GM19395 (cell line): Measurements from ENCODE around the gene GARNL3.

Source experiments
- ATAC-seq: cut with Tn5 transposase; IDR thresholded peaks from one replicate; pipeline ENCODE4 v1.9.1; 2021; ENCODE audit warnings: mild to moderate bottlenecking, moderate library complexity; ENCODE audit not compliant: unreplicated experiment

Gene GARNL3

DNA sequence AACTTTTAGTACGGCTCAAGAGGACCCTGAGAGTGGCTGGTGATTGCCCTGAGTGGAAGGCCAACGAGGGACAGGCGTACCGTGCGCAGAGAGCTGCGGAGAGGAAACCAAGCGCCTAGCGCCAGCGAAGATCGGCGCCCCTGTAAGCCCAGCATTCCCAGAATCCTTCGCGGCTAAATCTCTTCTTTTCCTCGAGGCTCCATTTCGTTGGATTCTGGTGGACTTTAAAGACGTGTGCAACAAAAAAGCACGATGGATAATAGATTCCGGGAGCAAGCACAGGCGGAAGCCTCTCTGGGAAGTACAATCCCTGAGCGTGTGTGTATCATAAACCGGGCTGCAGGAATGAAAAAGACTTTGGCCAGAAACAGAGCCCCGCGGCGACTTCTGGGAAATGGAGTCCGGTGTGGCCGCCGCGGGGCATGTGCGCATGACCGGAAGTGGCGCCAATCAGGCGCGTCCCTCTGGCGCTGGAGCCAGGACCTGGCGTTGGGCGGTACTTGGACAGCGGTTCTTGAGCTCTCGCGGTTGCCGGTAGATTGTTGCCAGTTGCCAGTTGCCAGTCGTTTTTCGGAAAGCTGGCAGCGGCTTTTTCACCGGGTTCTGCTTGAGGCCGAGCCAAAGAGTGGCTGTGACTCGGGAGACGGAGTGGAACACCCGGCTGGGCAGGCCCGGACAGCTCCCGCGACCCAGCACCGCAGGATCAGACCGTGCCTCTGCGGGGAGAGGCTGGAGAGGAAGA, 159.5 kb downstream of the GARNL3 start, which contains the start of gene ZNF79:
TSS of gene ZNF79 (plus strand) at position 449 of the 742 bp plus-strand sequence. CDS start 406 bp downstream, outside the sequence.
- ATAC-seq = peak; percentile 85

DNA sequence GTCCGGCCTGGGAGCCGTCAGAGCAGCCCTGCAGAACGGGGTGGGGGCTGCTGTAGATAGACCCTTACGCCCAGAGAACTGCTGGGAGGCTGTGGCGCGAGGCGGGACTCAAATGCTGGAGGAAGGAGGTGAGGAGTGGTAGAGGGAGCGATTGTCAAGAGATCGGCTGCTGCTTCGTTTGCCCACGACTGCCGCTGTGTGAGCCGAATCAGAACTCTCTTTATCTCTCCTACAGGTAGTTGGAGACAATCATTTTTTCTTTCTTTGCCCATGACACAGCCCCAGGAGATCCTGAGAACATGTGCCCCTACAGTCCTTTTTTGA, 160.1 kb downstream of the GARNL3 start:
- peak; percentile 18 for ATAC-seq

DNA sequence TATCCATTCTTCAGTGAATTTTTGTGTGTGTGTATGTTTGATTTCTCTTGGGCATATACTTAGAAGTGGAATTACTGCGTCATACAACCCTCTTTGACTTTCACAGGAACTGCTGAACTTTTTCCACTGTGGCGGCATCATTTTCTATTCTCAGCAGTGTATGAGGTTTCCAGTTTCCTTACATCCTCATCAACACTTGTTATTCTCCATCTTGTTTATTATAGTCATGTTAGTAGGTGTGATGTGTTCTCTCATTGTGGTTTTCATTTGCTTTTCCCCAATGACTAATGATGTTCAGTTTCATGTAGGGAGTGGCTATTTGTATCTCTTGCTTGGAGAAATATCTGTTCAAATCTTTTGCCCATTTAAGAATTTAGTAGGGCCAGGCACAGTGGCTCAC, 162.2 kb downstream of the GARNL3 start:
- ATAC-seq = no peak

DNA sequence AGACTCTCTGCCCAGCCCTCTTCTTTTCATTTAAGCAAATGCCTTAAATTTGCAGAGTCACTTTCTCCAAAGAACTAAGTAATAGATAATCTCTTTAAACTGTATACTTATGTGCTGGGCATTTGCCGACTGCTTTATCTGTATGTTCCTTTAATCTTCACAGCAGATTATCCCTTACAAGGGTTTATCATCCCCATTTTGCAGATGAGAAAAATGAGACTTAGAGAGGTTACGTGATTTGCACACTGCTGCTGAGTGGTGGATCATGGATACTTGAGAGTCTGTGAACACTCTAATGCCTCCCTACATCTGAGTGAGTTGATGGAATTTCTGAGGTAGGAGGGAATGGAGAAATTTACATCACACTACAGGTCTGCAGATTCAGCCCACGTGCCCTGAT, 163.8 kb downstream of the GARNL3 start:
- ATAC-seq = no peak

DNA sequence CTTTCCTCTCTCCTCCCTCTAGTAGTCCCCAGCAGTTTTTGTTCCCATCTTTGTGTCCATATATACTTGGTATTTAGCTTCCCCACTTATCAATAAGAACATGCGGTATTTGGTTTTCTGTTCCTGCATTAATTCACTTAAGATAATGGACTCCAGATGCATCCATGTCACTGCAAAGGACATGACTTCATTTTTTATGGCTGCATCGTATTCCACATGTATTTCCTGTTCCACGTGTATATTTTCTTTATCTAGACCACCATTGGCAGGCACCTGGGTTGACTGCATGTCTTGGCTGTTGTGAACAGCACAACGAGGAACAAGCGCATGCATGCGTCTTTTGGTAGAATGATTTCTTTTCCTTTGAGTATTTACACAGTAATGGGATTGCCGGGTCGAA, 165.8 kb downstream of the GARNL3 start:
- no peak for ATAC-seq

DNA sequence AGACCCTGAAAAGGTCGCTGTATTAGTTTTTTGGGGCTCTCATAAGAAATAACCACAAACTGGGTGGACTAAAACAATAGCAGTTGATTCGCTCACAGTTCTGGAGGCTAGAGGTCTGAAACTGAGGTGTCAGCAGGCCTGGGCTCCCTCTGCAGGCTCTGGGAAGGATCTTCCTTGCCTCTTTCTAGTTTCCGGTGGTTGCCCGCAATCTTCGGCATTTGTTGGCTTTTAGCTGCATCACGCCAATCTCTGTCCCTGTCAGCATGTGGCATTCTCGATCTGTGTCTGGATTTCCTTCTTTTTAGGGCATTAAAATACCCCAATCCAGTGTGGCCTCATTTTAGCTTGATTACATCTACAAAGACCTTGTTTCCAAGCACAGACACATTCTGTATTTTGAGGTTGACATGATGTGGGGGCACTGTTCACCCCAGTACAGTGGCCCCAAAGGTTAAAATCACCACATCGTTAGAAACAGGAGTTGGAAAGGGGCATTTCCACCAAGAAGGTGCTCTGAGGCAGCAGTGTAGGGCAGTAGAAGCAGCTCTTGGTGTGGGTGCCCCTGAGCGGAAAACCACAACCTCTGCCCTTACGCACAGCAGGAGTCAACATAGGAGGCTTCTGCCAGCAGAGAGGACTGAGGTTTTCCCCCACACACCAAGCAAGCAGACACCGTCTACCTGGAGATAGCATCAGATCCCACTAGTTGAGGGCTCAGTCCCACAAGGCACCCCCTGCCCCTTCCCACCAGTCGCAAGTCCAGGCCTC, 173.1 kb downstream of the GARNL3 start:
- no peak for ATAC-seq

DNA sequence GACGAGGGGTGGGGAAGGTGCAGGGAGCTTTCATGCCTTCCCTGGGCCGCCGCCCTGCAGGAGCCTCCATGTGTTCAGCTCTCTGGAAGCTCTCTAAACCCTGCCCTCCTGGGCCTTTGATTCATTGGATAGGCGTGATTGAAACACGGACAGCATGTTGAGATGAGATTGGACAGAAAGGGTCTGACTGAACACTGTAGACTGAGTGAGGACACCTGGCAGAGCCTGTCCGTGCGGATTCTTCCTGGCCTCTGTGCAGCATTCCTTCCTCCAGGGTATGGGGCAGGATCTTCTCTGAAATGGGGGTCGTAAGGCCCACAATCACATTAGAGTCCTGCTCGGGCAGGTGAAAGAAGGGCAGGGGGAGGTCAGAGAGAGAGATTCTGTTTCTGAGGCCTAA, 173.8 kb downstream of the GARNL3 start:
- ATAC-seq = no peak
